Activated CD4-positive, alpha-beta T cell treated with anti-CD3 and anti-CD28 coated beads, Interleukin-2, Interleukin-4, amounts not matched to agents 100 ng/mL and 50 ng/mL, durations not matched to agents 16 hours and 8 hours (primary cell): Measurements from ENCODE around the gene MAP3K14.
A peak's percentile ranks its signal among the peaks of the same experiment; 100 is the strongest.

Experiments
- DNase-seq: peaks from one replicate; pipeline ENCODE4 v3.0.0-alpha.2; 2020; ENCODE audit warnings: low spot score

The MAP3K14 gene

DNA sequence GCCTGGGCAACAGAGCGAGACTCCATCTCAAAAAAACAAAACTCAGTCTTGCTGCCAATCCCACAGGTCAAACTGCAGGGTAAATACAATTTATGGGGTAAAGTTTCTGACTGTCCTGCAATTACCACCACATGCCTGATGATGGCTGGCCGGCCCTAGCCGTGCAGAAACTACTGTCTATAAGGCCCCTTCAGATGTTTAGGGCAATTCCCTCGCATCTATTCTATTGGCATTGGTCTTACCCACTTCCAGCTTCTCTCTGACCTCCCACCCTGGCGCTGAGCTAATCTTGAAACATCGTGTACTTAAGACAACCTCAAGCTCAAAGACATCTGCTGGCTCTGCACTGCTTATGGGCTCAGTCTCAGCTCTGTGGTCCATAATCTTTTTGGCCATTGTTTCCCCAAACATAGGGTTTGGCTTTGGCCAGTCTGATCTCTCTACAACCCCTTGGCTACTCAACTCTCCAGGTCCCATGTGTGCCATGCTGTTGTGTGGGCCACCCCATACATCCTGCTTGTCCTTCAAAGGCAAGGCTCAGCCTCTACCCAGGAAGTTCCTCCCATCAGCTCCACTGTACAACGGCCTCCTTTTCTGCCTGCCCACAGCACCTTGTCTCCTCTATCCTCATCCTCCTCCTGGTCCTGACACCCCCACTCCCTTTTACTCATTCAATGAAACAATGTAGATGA is 16.6 kb downstream of the MAP3K14 start:
- DNase-seq: no peak

DNA sequence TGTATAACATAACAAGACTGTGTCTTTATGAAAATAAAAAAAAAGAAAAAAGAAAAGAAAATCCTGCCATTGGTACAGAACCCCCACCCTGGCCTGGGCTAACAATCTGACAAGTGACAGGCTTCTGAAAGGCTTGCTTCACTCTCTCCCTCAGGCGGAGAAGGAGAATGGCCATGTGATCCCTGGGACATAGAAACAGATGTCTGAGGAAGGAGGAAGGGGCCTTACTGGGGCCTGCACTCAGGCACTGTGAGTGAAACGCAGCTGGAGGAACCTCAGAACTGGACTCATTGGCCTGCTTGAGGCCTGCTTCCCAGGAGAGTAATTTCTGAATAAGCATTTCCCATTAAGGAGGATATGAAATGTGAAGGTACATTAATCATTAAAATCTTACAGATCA is 17.5 kb downstream of the MAP3K14 start:
- no peak for DNase-seq

DNA sequence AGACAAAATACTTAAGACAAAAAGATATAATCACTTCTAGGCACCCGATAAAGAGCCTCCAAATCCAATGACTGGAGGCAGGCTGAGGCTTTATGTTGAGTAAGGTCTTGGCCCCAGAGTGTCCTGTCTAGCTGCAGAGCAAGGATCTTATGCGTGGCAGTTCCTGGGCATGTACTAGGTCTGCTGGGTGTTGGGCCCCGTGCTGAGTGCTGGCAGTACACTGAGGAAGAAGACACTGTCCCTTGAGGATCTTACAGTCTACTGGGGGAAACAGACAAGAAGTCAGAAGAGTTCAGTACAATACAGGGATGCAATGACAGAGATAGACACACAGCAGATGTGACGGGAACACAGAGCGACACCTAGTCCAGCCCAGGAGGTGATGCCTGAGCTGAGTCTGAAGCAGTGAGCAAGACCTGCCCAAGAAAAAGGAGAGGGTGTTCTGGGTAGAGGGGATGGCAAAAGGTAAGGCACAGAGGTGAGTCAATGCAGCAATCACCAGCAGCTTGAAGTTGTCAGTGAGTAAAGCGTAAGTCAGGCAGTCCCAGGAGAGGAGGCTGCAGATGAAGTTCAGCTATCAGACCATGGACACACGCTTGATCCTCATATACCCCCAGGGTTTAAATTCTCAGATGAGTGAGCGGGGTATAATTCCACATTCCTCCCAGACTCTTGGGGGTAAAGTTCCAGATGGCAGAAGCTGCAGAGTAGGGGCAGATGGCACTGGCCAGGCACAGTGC is 18.1 kb downstream of the MAP3K14 start:
- DNase-seq: no peak

DNA sequence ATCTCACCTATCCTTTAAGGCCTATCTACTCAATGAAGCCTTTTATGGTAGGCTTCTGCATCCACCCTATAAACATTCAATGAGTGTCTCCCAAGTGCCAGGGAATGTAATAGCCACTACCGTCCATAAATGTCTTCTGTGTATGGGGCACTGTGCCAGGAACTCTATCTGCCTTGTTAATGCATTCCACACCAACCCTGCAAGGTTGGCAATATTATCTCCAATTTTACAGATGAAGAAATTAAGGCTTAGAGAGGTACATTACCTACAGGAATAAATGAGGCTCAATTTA is 20.0 kb downstream of the MAP3K14 start:
- no peak for DNase-seq

DNA sequence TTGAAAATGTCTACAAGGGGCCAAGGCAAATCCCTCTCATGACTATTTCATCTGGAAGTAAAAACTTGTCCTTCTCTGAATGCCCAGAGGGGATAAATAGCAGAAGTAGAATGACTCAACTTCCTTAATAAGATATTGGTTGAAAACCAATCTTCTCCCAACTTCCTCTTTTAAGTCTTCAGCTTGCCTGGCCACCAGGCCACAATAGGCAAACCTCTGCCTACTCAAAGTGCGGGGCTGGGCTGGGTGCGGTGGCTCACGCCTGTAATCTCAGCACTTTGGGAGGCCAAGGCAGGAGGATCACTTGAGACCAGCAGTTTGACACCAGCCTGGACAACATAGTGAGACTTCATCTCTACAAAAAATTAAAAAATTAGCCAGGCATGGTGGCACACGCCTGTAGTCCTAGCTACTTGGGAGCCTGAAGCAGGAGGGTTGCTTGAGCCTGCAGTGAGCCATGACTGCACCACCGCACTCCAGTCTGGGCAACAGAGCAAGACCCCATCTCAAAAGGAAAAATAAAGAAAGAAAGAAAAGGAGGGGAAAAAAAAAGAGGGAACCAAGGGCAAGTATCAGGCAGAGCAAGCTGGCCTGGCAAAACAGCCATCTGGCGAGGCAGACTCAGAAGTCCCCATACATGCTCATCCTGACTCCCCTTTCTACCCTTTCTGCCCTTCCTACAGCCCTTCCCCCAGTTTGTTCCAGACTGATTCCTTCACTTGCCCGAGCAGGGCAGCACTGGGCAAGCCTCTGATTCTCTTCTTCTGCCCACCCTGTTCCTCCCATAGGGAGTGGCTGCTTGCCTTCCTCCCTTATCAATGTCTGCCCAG is 20.6 kb downstream of the MAP3K14 start:
- no peak for DNase-seq

DNA sequence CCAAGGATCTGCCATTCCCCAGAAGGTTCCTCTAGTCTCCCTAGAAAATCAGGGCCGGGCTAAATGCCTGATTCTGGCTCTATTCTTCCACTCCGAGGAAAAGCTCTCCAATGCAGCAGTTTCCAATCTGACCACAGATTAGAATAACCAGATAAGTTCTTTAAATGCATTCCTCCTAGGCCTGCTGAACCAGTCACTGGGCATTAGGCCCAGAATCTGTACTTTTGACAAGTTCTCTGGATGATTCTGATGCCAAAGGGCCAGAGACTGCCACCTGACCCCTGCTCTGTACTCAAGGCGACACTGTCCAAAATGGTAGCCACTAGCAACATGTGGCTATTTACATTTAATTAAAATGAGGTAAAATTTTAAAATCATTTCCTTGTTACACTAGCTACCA is 22.3 kb downstream of the MAP3K14 start:
- DNase-seq: no peak

DNA sequence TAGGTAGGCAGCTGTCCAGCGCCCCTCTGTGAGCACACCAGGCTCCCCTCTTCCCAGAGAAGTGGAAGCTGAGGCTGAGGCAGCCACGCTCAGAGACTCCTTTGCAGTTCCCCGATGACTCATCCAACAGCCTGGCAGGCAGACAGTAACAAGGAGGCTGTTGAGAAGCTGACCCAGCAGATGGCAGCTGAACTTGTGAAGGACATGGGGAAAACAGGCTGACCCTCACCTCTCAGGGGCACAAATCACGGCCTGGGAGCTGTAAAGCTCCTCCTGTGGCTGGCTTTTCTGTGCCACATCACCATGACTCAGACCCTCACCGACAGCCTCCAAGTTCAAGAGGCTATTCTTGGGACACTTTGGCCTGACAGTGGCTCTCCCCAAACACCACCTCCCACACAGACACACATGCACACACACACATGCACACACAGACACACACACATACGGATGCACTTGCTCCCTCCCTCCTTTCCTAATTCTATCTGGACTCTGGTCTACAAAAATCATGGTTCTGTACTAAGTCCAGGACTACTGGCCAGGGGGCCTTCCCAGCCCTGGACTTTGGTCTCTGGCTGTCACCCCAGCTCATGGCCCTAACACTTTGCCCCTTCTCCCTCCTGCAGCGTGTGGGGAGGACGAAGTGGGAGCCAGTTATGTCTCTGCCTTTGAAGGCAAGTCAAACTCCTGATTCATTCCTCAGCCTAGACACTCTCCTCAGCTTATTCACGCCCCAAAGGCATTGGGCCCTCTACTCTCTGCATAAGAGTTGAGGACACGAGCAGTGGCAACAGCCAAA is 23.2 kb downstream of the MAP3K14 start:
- peak; percentile 48 for DNase-seq

DNA sequence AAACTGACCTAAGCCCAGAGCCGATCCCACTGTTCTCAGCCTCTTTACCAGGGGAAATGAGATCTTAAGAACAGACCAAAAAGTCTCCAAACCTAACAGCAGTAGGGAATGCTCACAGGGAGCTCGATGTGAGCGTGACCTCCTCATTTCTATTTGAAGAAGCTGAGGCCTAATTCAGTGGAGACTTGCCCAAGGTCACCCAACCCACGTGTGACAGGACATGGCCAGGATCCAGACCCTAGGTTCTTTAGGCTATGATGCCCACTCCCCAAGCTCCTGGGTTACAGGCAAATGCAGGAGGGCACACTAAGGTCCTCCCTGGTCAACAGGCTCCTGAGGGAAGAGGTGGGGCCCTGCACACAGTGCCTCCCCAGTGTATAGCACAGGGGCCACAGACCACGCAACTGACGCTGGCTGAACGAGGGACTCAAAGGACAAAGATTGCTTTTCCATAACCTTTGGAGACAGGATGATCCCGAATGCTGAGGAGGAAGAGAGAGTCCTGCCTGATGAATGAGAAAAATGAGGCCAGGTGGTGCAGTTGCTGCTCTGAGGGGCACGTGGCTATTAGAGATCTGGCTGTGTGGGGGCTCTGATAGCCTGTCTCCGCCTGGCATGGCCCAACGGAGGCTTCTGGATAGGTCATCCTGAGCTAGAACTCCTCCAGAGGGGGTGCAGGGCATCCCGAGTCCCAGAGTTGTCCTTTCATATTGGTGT is 24.0 kb downstream of the MAP3K14 start:
- DNase-seq: no peak

DNA sequence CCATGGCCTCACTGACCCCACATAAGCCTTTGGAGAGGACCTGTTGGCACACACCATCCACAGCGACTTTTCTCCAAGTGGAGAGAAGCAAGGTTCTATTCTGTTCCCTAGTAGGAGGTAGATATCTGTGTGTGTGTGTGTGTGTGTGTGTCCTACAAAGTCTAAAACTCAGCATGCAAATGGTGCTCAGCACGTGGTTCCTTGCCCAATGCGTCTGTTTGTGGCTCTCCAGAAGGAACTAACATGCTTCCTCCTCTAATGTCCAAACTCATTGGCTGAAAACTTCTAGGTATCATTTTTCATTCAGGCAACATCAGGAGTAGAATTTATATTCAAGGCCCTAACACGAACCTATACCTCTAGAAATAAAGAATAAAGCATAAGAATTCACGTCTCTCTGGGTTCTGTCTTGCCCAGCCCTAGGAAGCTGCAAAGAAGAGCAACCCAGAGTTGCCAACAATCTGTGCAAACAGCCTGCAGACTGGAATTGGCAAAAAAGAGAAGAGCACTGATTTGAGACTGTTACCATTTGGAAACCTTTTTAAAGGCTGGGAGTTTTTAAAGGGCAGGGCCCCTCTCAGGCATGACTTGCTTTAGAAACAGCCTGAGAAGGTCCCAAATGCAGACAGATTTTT is 25.5 kb downstream of the MAP3K14 start:
- DNase-seq: no peak

DNA sequence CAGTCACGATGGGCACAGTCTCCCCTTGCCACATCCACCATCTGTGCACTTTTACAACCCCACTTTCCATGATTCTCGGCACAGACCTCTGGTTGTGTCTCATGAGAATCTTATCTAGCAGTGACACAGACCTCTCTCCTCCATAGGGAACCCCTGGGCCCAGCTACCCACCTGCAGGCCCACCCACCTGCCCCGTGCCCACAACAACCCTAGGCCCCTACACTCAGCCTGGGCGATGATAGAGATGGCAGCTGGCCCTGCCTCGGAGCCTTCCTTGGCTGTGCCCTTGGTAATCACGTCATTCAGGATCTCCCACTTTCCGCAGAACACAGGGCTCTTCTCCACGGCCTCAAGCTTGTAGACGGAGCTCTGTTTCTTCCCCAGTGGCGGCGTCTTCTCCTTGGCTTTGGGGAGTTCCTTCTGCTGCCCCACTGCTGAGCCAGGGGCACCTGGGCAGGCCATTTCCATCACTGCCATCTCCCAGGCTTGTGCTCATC is 26.5 kb downstream of the MAP3K14 start:
- DNase-seq: no peak

DNA sequence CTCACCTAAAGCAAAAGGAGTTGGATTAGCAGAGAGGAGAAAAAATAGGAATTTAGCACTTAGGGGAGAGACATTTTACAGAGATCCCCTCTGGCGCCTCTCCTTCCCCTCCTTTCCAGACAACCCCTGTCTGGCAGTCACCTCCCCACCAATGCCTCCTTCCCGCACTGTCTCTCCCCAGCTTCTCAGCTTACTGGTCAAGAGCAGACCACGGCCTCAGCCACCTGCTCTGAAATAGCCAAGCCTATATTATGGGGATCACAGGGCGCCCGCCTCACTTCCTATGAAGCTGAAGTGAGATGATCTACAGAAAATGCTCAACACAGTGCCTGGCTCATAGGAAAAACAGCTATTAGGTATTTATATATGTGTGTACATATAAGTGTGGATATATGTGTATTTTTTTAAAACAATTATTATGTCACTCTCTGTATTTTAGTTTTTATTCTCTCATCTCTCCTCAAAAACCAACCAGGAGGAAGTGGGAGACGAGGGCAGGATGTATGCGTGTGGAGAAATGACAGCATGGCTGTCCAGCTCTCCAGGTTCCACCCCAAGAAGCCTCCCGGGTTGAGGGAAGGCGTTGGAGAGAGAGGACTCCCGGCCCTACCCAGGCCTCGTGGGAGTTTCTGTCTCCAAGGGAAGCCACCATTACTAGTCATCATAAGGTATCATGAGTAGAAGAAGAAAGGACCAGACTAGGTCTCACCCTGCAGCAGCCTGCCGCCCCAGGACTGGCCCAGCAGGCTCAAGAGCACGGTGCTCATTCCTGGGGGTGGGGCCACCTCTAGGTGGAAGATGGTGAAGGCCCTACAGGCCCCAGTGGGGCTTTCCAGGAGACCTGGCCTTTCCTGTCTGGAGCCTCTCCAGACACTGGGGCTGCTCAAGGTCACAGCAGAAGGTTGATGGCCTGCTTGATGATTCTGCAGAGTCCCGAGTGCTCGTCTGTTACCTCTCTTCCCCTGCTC is 27.2 kb downstream of the MAP3K14 start:
- no peak for DNase-seq

DNA sequence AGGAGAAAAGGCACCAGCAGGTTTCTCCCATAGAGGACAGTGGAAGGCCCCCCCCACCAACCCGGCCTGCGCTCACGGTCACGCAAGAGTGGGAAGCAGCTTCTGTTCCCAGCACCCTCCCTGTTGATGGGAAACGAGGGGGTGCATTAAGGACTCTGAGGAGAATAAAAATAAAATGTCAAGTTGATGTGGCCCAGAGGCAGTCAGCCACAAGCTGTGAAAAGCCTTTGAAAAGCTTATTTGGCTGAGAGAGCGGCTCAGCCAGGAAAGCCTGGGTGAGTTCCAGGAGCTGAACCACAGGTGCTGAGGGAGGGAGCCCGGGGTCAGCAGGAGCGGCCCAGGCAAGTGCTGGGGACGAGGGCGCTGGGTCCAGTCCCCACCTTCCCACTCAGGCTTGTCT is 28.0 kb downstream of the MAP3K14 start:
- no peak for DNase-seq

DNA sequence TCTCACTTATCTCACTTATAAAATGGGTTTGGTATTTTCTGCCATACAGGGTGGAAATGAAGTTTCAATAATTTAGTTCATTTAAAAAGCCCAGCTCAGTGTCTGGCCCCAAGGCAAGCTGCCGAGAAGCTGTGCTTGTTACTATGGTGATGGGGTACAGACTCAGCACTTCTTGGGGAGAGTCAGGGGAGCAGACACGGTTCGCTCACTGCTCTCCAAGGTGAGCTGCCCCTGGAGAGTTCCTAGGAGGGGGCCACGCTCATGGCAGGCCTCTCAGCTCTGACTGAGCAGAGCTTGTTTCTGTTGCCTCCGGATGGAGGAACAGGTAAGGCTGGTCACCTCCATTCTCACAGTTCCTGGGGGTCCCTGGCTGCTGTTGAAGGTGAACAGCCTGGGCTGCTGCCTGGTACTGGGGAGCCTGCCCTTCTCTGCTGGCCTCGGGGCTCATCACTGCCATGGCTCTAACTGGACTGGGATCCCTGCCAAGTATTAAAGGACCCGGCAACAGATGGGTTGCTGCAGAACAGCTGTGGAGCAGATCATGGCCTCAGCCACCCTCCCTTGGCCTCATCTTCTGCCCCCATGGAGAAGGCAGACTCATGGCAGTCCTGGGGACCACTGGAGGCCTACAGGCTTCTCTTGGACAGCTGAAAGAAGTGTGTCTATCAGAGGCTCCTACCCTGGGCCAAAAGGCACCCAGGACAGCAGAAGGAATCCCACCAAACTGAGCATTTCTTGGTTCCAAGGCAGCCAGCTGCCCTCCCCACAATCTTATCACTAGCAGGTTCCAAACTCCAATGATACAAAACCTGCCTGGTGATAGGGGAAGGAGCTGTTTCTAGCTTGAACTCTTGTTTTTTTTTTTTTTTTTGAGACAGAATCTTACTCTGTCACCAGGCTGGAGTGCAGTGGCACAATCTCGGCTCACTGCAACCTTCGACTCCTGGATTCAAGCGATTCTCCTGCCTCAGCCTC is 29.0 kb downstream of the MAP3K14 start:
- no peak for DNase-seq

DNA sequence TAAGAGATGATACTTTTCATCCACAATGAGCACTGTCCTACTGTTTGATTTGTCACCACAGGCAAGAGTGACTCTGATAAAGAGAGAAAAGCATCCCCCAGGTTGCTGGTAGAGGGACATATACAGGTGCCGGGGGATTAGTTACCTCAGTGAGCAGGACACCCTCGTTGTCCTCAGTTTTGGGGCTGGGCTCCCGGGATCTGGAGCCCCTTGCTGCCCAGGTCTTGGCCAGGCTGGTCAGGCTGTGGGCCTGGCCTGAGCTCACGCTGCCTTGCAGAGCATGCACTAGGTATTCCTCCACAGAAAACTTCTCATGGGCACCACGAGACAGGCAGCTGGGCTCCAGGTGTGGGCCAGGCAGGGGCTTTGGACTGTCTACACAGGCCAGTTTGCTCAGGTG is 30.5 kb downstream of the MAP3K14 start:
- DNase-seq: no peak

DNA sequence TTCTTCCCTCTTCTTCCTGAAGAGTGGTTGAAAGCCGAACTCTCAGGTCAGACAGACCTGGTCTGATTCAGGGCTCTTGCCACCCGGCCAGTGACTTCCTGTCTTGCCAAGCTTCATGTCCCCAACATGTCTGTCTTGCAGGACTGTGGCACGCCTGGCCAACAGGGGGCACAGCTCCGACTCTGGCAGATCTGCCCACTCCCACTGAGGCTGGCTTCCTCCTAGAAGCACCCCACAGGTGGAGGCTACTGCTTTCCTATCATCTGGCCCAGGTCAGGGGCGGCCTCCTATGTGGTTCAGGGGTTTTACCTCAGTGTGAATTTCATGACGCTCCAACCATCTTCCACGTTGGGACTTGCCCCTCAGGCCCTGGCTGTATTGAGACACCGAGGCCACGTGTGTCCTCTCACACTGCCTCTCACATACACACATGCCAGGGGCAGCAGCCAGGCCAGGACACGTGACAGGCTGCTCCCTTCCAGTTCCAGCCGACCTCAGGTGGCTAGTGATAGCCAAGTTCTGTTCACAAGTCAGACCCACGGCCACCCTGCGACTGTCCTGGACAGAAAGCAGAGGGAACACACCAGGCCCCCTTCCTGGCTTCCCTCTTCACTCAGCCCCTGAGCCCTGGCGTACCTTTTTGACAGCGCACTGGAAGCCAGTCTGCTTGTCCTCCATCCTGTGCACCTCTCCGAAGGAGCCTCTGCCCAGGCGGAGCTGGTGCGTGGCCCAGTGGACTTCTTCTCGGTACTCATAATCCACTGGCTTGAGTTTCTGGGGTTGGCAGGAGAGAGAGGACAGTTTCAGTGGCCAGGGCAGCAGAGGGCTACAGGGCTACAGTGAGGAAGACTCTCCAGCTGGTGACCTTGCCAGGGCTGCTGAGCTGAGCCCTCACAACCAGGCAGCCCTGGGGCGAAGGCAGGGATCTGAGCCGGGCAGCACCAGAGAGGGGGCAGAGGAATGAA is 32.4 kb downstream of the MAP3K14 start:
- peak; percentile 25 for DNase-seq

DNA sequence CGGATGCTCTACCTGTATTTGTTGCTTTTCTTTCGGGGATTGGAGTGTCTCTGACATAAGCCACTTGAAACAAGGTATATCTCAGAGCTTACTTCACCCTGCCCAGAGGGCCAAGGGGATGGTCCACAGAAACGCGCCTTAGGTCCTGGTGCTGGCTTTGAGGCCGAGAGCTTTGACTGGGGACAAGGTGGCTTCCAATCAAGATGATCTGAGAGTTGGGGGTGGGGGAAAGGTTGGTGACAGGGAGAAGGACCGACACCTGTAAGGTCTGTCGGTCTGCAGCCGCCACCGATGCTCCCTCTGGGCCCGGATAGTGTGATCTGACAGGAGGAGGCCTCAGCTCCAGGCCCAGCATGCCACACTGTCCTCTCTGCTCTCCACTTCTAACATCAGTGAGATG is 33.1 kb downstream of the MAP3K14 start:
- no peak for DNase-seq
